HG03280 (cell line): ENCODE measurements around the gene DRC7.

Experiments
- ATAC-seq: cut with Tn5 transposase; IDR thresholded peaks from one replicate; pipeline ENCODE4 v1.9.1; 2021; ENCODE audit warnings: mild to moderate bottlenecking, moderate library complexity; ENCODE audit not compliant: unreplicated experiment

DRC7 gene, protein sequence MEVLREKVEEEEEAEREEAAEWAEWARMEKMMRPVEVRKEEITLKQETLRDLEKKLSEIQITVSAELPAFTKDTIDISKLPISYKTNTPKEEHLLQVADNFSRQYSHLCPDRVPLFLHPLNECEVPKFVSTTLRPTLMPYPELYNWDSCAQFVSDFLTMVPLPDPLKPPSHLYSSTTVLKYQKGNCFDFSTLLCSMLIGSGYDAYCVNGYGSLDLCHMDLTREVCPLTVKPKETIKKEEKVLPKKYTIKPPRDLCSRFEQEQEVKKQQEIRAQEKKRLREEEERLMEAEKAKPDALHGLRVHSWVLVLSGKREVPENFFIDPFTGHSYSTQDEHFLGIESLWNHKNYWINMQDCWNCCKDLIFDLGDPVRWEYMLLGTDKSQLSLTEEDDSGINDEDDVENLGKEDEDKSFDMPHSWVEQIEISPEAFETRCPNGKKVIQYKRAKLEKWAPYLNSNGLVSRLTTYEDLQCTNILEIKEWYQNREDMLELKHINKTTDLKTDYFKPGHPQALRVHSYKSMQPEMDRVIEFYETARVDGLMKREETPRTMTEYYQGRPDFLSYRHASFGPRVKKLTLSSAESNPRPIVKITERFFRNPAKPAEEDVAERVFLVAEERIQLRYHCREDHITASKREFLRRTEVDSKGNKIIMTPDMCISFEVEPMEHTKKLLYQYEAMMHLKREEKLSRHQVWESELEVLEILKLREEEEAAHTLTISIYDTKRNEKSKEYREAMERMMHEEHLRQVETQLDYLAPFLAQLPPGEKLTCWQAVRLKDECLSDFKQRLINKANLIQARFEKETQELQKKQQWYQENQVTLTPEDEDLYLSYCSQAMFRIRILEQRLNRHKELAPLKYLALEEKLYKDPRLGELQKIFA

GRCh38 chr16:57694725-57695679 lies at the start of gene DRC7:
Gene DRC7, plus strand, starts transcription at chr16:57694806. Its CDS starts 3,144 bp downstream, at chr16:57697950.
- no peak for ATAC-seq

- no peak for ATAC-seq
Observed at GRCh38 chr16:57645169-57645568, 49.4 kb upstream of the DRC7 start.

DNA sequence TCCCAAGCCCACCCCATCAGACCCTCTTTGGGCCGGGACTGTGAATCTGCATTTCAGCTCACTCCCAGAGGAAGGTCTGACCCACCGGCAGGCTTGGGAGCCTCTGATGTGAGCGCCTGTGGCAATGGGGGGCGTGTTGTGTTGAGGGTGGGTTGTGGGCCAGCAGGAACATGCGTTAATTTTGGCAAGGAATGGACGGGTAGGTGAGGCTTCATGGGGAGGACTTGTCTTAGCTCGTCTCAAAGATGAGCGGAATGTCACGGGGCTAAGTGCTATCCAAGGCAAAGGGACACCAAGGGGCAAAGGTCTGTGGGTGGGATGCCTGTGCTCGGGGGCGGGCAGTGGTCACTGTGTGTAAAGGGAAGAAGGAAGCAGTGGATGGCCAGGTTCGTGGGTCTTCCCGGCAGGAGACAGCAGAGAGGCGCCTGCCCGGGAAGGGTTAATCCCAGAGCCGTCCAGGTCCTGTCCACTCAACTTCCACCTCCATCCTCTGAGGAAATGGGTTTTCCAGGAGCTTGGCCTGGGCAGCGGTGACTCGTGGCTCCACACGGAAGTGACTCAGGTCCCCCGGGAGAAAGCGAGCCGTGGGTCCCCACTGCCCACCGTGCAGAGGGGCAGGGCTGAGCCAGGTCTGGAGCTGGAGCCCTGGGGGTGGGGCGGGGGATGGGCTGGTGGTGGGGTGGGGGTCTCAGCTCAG lies 48.8 kb upstream of the DRC7 start:
- ATAC-seq = no peak

DNA sequence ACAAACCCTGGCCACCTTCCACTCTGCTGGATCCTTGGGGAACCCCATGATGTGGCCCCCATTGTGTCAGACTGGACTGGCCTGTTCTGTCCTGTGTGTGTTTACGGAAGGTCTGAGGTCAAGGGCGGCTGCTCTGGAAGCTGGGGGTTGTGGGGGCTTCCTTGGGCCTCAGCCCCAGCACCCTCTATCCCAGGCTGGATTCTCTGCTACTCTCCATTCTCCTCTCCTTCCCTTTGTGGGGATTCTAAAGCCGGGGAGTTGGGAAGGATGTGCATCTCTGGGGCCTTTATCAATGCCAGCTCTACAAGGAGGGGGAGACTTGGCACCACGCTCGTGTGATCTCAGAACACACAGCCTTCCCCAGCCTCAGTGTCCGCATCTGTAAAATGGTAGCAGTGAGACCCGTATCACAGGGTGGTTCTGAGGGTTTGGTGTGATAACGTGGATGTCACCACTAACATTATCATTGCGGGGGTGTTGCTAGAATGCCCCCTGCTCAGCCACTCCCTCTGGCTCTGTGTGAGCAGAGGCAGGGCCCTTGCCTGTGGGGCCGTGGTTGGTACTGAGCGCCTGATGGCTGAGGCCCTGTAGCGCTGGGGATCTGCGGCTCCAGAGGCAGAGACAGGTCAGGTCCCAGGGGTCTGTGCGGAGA lies 48.1 kb upstream of the DRC7 start:
- no peak for ATAC-seq

GRCh38 chr16:57647136-57647875 lies 47.3 kb upstream of the DRC7 start:
- ATAC-seq = no peak

DNA sequence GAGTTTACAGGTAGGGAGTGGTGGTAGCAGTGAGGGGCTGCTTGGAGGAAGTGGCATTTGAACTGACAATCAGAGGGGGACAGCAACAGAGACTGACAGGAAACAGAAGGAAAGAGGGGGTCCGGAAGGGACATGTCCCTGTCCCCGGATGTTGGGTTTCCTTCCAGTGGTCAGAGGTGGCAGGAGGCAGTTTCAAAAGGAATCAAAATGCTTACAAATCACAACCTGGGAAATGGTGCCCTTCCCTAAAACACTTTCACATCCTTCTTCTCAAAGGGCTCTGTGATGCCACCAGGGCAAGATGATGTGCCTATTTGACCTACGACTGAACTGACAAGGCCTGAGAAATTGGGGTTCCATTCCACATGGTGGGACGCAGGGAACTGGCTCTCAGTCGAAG lies 46.5 kb upstream of the DRC7 start:
- ATAC-seq = no peak

- peak; percentile 71 for ATAC-seq
Observed at GRCh38 chr16:57648581-57649442, 45.8 kb upstream of the DRC7 start.

GRCh38 chr16:57649443-57649751 lies 45.2 kb upstream of the DRC7 start:
- ATAC-seq = no peak

DNA sequence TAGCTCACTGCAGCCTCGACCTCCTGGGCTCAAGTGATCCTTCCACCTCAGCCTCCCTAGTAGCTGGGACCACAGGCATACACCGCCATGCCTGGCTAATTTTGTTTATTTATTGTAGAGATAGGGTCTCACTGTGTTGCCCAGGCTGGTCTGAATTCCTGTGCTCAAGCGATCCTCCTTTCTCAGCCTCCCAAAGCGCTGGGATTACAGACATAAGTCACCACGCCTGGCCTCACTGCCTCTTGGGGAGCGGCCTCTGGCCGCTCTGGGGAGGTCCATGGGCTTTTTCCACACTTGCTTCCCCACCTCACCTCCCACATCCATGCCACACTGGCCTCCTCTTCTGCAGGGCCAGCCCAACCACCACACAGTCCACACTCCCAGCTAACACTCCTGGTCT lies 44.8 kb upstream of the DRC7 start:
- no peak for ATAC-seq

DNA sequence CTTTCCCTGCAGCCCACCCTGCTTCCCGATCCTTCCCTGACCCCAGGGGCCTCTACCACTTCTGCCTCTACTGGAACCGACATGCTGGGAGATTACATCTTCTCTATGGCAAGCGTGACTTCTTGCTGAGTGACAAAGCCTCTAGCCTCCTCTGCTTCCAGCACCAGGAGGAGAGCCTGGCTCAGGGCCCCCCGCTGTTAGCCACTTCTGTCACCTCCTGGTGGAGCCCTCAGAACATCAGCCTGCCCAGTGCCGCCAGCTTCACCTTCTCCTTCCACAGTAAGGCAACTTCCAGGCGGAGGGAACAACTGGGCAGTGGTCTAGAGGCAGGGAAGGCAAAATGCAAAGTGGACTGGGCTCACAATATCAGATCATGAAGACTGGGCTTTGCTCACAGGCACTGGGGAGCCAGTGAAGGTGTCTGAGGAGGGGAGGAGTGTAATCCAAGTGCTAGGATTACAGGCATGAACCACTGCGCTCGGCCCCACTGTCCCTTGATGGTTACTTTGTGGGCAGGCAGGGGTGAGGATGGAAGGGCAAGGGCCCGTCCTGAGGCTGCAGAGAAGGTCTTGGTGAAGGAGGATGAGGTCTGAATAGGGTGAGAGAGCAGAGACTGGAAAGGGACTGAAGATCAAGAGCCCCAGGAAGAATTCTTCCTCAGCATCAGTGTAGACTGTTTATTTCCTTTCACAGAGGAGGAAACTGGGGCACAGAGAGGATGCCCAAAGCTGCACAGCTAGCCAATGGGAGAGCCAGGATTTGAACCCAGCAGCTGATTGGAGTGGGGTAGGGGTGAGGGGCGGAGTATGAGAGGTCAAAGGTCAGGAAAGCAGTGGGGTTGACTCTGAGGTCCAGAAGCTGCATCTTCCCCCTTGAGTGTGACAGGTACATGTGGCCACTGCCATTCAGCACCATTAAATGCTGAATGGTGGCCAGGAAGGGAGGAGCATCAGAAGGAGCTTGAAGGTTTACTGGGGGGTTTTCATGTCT lies 43.0 kb upstream of the DRC7 start:
- ATAC-seq = no peak

GRCh38 chr16:57652695-57653471 lies 41.7 kb upstream of the DRC7 start:
- no peak for ATAC-seq

DNA sequence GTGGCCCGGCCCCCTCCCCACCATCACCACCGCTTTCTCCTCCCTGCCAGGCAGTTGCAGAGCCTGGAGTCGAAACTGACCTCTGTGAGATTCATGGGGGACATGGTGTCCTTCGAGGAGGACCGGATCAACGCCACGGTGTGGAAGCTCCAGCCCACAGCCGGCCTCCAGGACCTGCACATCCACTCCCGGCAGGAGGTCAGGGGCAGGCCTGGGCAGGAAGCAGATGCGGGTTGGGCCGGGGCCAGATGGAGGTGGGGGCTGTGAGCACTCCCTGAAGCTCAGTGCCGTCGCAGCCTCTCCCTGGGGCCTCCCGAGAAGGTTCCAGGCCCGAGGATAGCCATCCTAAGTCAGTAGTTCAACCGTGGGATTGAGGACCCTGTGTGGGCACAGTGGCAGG lies 40.7 kb upstream of the DRC7 start:
- no peak for ATAC-seq

- no peak for ATAC-seq
Observed at GRCh38 chr16:57656342-57656955, 38.2 kb upstream of the DRC7 start.

- no peak for ATAC-seq
Observed at GRCh38 chr16:57657228-57657627, 37.4 kb upstream of the DRC7 start.

GRCh38 chr16:57658130-57658877 lies 36.3 kb upstream of the DRC7 start:
- no peak for ATAC-seq
